HL-60 (cell line): ENCODE data around the gene SPINT1.
A peak's percentile ranks its signal among the peaks of the same experiment; 100 is the strongest.

Experiments used
- DNase-seq, 2 experiments: peaks; one replicate each; pipeline ENCODE4 v3.0.0-alpha.2; 2010 to 2020; ENCODE audit warnings: low read depth in 1 of 2, low spot score in 1 of 2
- H3K27ac ChIP-seq: fragments of 250-450 bp; sonication (Bioruptor Pico); replicated peaks from 2 replicates; pipeline ENCODE4 v1.5.1; 2020; ENCODE audit warnings: mild to moderate bottlenecking, moderate library complexity
- H3K27me3 ChIP-seq: fragments of 250-450 bp; sonication (Bioruptor Pico); 2 replicates; pipeline ENCODE4 v1.5.1; 2021; ENCODE audit warnings: mild to moderate bottlenecking, moderate library complexity; ENCODE audit not compliant: insufficient read depth, poor library complexity, severe bottlenecking
- H3K4me3 ChIP-seq: replicated peaks from 2 replicates; pipeline ENCODE4 v1.5.1; 2011; ENCODE audit warnings: mild to moderate bottlenecking, control low read depth, low read length; ENCODE audit not compliant: insufficient read depth
- GABPA ChIP-seq: IDR thresholded peaks from 2 replicates; pipeline ENCODE4 v1.6.1; 2012; ENCODE audit warnings: low read depth
- POLR2AphosphoS5 ChIP-seq: IDR thresholded peaks from 2 replicates; pipeline ENCODE4 v1.6.1; 2012; ENCODE audit warnings: low read depth
- SPI1 ChIP-seq: IDR thresholded peaks from 2 replicates; pipeline ENCODE4 v1.6.1; 2012; ENCODE audit warnings: low read depth, mild to moderate bottlenecking, borderline replicate concordance
- TF ChIP-seq, protein P1 (sequence below): IDR thresholded peaks from 2 replicates; pipeline ENCODE4 v1.6.1; 2012; ENCODE audit warnings: low read depth; ENCODE audit not compliant: insufficient replicate concordance
- TF ChIP-seq, protein P2 (sequence below): IDR thresholded peaks from one replicate; pipeline ENCODE4 v1.5.1; 2011; ENCODE audit warnings: low read length, control low read depth, inconsistent platforms; ENCODE audit not compliant: insufficient read depth

The SPINT1 gene

DNA sequence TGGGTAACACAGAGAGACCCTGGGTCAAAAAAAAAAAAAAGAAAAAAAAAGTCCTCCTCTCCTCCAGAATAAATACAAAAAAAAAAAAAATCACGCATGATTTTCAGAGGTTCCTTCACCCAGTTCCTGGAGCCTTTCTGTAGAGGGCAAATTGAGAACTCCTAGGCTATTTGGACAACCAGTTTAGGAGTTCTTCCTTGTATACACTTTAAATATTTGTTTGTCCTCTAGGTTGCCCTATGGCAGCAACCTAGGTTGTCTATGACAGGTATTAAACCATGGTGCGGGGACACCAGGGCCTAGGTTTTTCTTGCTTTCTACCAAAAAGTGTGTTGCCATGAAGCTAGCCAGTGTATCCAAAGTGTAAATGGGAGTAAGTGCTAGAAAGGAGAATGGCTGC, 40.8 kb upstream of the SPINT1 start:
- Histone ChIP-seq H3K27me3 (no peaks in the 10 kb centered on the region), H3K27ac (no peak overlapping the region), H3K4me3 (no peak overlapping the region)
- no peak for DNase-seq
- TF ChIP-seq GABPA: no peak
- TF ChIP-seq, protein P1, sequence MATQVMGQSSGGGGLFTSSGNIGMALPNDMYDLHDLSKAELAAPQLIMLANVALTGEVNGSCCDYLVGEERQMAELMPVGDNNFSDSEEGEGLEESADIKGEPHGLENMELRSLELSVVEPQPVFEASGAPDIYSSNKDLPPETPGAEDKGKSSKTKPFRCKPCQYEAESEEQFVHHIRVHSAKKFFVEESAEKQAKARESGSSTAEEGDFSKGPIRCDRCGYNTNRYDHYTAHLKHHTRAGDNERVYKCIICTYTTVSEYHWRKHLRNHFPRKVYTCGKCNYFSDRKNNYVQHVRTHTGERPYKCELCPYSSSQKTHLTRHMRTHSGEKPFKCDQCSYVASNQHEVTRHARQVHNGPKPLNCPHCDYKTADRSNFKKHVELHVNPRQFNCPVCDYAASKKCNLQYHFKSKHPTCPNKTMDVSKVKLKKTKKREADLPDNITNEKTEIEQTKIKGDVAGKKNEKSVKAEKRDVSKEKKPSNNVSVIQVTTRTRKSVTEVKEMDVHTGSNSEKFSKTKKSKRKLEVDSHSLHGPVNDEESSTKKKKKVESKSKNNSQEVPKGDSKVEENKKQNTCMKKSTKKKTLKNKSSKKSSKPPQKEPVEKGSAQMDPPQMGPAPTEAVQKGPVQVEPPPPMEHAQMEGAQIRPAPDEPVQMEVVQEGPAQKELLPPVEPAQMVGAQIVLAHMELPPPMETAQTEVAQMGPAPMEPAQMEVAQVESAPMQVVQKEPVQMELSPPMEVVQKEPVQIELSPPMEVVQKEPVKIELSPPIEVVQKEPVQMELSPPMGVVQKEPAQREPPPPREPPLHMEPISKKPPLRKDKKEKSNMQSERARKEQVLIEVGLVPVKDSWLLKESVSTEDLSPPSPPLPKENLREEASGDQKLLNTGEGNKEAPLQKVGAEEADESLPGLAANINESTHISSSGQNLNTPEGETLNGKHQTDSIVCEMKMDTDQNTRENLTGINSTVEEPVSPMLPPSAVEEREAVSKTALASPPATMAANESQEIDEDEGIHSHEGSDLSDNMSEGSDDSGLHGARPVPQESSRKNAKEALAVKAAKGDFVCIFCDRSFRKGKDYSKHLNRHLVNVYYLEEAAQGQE: no peak
- TF ChIP-seq, protein P2, sequence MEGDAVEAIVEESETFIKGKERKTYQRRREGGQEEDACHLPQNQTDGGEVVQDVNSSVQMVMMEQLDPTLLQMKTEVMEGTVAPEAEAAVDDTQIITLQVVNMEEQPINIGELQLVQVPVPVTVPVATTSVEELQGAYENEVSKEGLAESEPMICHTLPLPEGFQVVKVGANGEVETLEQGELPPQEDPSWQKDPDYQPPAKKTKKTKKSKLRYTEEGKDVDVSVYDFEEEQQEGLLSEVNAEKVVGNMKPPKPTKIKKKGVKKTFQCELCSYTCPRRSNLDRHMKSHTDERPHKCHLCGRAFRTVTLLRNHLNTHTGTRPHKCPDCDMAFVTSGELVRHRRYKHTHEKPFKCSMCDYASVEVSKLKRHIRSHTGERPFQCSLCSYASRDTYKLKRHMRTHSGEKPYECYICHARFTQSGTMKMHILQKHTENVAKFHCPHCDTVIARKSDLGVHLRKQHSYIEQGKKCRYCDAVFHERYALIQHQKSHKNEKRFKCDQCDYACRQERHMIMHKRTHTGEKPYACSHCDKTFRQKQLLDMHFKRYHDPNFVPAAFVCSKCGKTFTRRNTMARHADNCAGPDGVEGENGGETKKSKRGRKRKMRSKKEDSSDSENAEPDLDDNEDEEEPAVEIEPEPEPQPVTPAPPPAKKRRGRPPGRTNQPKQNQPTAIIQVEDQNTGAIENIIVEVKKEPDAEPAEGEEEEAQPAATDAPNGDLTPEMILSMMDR: no peak
- TF ChIP-seq POLR2AphosphoS5: no peak
- no peak for TF ChIP-seq SPI1

DNA sequence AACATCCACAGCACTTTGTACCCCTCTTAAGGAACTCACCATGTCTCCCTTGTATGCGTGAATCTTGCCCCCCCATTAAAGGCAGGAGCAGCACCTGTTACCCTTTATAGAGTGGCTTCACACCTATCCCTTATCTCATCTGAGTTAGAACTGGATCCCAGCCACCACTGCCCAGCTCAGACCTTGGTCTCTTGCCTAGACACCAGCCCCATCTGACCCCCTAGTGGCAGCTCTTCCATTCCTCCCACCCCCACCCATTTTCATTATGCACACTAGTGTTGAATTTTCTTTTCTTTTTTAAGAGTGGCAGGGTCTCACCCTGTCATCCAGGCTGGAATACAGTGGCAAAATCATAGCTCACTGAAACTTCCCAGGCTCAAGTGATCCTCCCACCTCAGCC, 40.2 kb upstream of the SPINT1 start:
- H3K27me3 ChIP-seq: no peaks in the 10 kb centered on the region
- no peak overlapping the region for H3K4me3 ChIP-seq
- TF ChIP-seq GABPA: no peak
- no peak overlapping the region for H3K27ac ChIP-seq
- DNase-seq: no peak

DNA sequence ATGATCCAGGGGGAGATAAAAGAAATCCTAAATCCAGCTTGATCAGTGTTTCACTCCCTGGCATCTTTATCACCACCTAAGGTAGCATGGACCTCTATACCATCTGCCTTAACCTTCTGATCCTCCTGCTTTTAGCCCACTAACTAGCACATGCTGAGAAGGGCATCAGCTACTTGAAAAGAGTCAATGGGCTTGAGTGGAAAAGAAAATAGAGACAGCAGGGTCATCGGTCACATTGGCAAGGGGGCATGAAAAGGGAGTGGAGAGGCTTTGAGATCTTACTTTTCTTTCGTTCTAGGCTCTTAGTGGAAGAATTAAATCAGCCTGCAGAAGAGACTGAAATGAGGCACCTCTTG, 37.2 kb upstream of the SPINT1 start:
- DNase-seq: no peak
- TF ChIP-seq, protein P2: no peak
- TF ChIP-seq SPI1: no peak
- TF ChIP-seq GABPA: no peak
- no peak for TF ChIP-seq POLR2AphosphoS5
- TF ChIP-seq, protein P1: no peak
- Histone ChIP-seq H3K27me3 (no peaks in the 10 kb centered on the region), H3K27ac (peak overlapping the region; percentile 91), H3K4me3 (peak overlapping the region; percentile 86)

- Histone ChIP-seq H3K27ac (peak within 1 kb of the TSS; percentile 91), H3K27me3 (no peaks in the 10 kb centered on the region), H3K4me3 (peak within 1 kb of the TSS; percentile 86)
- TF ChIP-seq, protein P2: no peak
- peak; percentile 52; the same call in 1 of the 2 replicates for TF ChIP-seq POLR2AphosphoS5
- peak; percentile 94 to 99 for DNase-seq
Measured at GRCh38 chr15:40807028-40807887, 36.6 kb upstream of the SPINT1 start, which contains the start of the genes DNAJC17 and ZFYVE19. Gene DNAJC17, minus strand, starts transcription at chr15:40807473. Its CDS starts 27 bp downstream, at chr15:40807446. Gene ZFYVE19, plus strand, starts transcription at chr15:40807089. Its CDS starts 501 bp downstream, at chr15:40807590.
